Measurements from ENCODE around the gene ST6GAL1.
A peak's percentile ranks its signal among the peaks of the same experiment; 100 is the strongest.
"Not testable (repeated sequence)": the region's sequence is repeated elsewhere in the genome, so short reads cannot be mapped to it uniquely, and the experiment has no call there.

Gene ST6GAL1

GRCh38 chr3:186930143-186930640, at the start of gene ST6GAL1:
Gene ST6GAL1, plus strand, starts transcription at chr3:186930526. Its CDS starts 112,178 bp downstream, at chr3:187042704.
- peak; percentile 56 for DNase-seq

GRCh38 chr3:186882150-186882524, 48.2 kb upstream of the ST6GAL1 start:
- peak; percentile 63 for DNase-seq

- peak; percentile 91 for DNase-seq
These were observed 47.2 kb upstream of the ST6GAL1 start for GRCh38 chr3:186882881-186883685.

GRCh38 chr3:186883686-186884058, 46.7 kb upstream of the ST6GAL1 start:
- no peak for DNase-seq

GRCh38 chr3:186884868-186885267, 45.5 kb upstream of the ST6GAL1 start:
- not testable (repeated sequence) for DNase-seq

GRCh38 chr3:186886202-186886981, 43.9 kb upstream of the ST6GAL1 start:
- DNase-seq, result no peak

- DNase-seq, result not testable (repeated sequence)
These were observed 42.8 kb upstream of the ST6GAL1 start for GRCh38 chr3:186887507-186887938.

- peak; percentile 6 for DNase-seq
These were observed 41.8 kb upstream of the ST6GAL1 start for GRCh38 chr3:186888569-186888968.

GRCh38 chr3:186889698-186890097, 40.6 kb upstream of the ST6GAL1 start:
- not testable (repeated sequence) for DNase-seq

GRCh38 chr3:186890911-186891310, 39.4 kb upstream of the ST6GAL1 start:
- DNase-seq, result no peak

- DNase-seq, result not testable (repeated sequence)
These were observed 37.3 kb upstream of the ST6GAL1 start for GRCh38 chr3:186893071-186893470.

GRCh38 chr3:186895406-186895805, 34.9 kb upstream of the ST6GAL1 start:
- no peak for DNase-seq

- no peak for DNase-seq
These were observed 34.3 kb upstream of the ST6GAL1 start for GRCh38 chr3:186896006-186896405.

GRCh38 chr3:186896875-186897274, 33.5 kb upstream of the ST6GAL1 start:
- DNase-seq, result no peak

- DNase-seq, result peak; percentile 32
These were observed 29.1 kb upstream of the ST6GAL1 start for GRCh38 chr3:186901135-186901734.

GRCh38 chr3:186902154-186902553, 28.2 kb upstream of the ST6GAL1 start:
- peak; percentile 44 for DNase-seq

- no peak for DNase-seq
These were observed 27.6 kb upstream of the ST6GAL1 start for GRCh38 chr3:186902713-186903112.

GRCh38 chr3:186903676-186904075, 26.6 kb upstream of the ST6GAL1 start:
- DNase-seq, result not testable (repeated sequence)

- not testable (repeated sequence) for DNase-seq
These were observed 23.3 kb upstream of the ST6GAL1 start for GRCh38 chr3:186907075-186907474.

GRCh38 chr3:186909078-186909853, 21.1 kb upstream of the ST6GAL1 start:
- DNase-seq, result no peak

- DNase-seq, result no peak
These were observed 14.2 kb upstream of the ST6GAL1 start for GRCh38 chr3:186915806-186916796.
